ENCODE results near the gene PARD3. TPM values are rescaled to one million over a fixed set of nuclear protein-coding genes. Genes with fewer than 3 reads are reported as not detected.
"Not testable (repeated sequence)": the region's sequence is repeated elsewhere in the genome, so short reads cannot be mapped to it uniquely, and the experiment has no call there.

The PARD3 gene
- total RNA-seq, 2 donors from 2014 or later, result 41.7 to 48.8 TPM

GRCh38 chr10:34364253-34365037 is 450.7 kb downstream of the PARD3 start:
- intact Hi-C loops (cut with DNase I), result no loop called here
- no peak for DNase-seq
- H3K27ac ChIP-seq, result no peak overlapping the region

DNA sequence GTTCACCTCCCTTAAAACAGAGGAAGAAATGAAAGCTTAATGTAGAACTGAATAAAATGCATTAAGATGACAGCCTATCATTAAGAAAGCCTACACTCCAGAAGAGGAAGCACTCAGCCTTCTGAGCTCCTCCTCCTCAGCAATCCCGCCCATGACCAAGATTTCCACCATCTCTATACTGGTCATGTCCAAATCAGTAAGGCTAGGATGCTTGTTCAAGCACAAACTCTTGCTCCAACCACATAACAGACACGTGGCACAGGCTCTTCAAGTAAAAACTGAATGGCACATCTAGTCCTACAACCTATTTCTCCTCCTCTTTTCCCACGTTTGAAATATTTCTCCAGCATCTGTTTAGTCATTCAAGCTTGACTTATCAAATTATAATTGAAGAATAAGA is 454.1 kb downstream of the PARD3 start:
- Histone ChIP-seq H3K36me3 (no peaks in the 10 kb centered on the region), H3K9ac (ENCODE audit: low read depth in 2 of 2, low read length in 2 of 2) (no peak overlapping the region), H3K9me3 (no peaks in the 10 kb centered on the region), H3K4me1 (no peaks in the 10 kb centered on the region), H3K4me3 (no peak overlapping the region), H3K27me3 (no peaks in the 10 kb centered on the region), H3K27ac (no peak overlapping the region)
- no peak for DNase-seq
- intact Hi-C loops (cut with DNase I), result no loop called here
- TF ChIP-seq CTCF (IDR thresholded peaks at IDR 0.05), result no peak

More at GRCh38 chr10:34364253-34365037, 450.7 kb downstream of the PARD3 start:
- H3K27me3 ChIP-seq, result no peaks in the 10 kb centered on the region
- H3K9ac ChIP-seq (ENCODE audit: low read depth in 2 of 2, low read length in 2 of 2), result no peak overlapping the region
- H3K36me3 ChIP-seq, result no peaks in the 10 kb centered on the region
- H3K4me1 ChIP-seq, result no peaks in the 10 kb centered on the region
- TF ChIP-seq CTCF (IDR thresholded peaks at IDR 0.05), result no peak
- H3K4me3 ChIP-seq, result no peak overlapping the region
- no peaks in the 10 kb centered on the region for H3K9me3 ChIP-seq

- intact Hi-C loops (cut with DNase I), result no loop called here
- H3K36me3 ChIP-seq, result no peaks in the 10 kb centered on the region
- DNase-seq, result no peak
Observed at GRCh38 chr10:34359435-34359813, 455.7 kb downstream of the PARD3 start.

GRCh38 chr10:34358729-34359434 is 456.2 kb downstream of the PARD3 start:
- H3K27ac ChIP-seq, result no peak overlapping the region
- no peak for DNase-seq
- H3K4me3 ChIP-seq, result no peak overlapping the region
- intact Hi-C loops (cut with DNase I), result no loop called here
- TF ChIP-seq CTCF (IDR thresholded peaks at IDR 0.05), result no peak
- no peaks in the 10 kb centered on the region for H3K36me3 ChIP-seq
- H3K9me3 ChIP-seq, result no peaks in the 10 kb centered on the region
- no peaks in the 10 kb centered on the region for H3K27me3 ChIP-seq
- H3K4me1 ChIP-seq, result no peaks in the 10 kb centered on the region
- H3K9ac ChIP-seq (ENCODE audit: low read depth in 2 of 2, low read length in 2 of 2), result no peak overlapping the region

More at GRCh38 chr10:34359435-34359813, 455.7 kb downstream of the PARD3 start:
- TF ChIP-seq CTCF (IDR thresholded peaks at IDR 0.05), result no peak
- no peak overlapping the region for H3K4me3 ChIP-seq
- no peak overlapping the region for H3K27ac ChIP-seq
- H3K27me3 ChIP-seq, result no peaks in the 10 kb centered on the region
- no peak overlapping the region for H3K9ac ChIP-seq (ENCODE audit: low read depth in 2 of 2, low read length in 2 of 2)
- no peaks in the 10 kb centered on the region for H3K9me3 ChIP-seq
- no peaks in the 10 kb centered on the region for H3K4me1 ChIP-seq

DNA sequence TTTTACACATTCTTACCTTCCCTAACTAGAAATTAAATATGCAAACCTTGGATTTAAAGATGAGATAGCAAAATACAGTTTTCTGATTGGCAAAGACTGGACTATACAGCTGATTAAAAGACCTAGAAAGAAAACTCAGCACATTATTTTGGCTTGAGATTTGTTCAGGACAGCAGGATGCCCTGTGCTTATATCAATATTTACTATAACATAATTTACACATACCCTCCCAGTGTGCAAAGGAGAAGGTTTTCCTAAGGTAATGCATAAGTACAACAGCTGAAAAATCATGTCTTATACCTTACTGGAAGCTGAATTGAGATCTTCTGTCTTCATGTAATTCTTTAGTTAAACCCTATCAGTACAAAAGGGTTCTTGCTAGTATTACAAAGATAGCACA is 458.6 kb downstream of the PARD3 start:
- TF ChIP-seq CTCF (IDR thresholded peaks at IDR 0.05), result no peak
- intact Hi-C loops (cut with DNase I), result no loop called here
- Histone ChIP-seq H3K9ac (ENCODE audit: low read depth in 2 of 2, low read length in 2 of 2) (no peak overlapping the region), H3K27ac (no peak overlapping the region), H3K27me3 (no peaks in the 10 kb centered on the region), H3K4me3 (no peak overlapping the region), H3K4me1 (no peaks in the 10 kb centered on the region), H3K36me3 (no peaks in the 10 kb centered on the region), H3K9me3 (no peaks in the 10 kb centered on the region)
- DNase-seq, result no peak

GRCh38 chr10:34353530-34353929 is 461.6 kb downstream of the PARD3 start:
- DNase-seq; H3K9ac ChIP-seq (ENCODE audit: low read depth in 2 of 2, low read length in 2 of 2); H3K36me3 ChIP-seq; H3K4me1 ChIP-seq; intact Hi-C loops (cut with DNase I); H3K27me3 ChIP-seq; H3K4me3 ChIP-seq; H3K9me3 ChIP-seq; H3K27ac ChIP-seq: not testable (repeated sequence)

DNA sequence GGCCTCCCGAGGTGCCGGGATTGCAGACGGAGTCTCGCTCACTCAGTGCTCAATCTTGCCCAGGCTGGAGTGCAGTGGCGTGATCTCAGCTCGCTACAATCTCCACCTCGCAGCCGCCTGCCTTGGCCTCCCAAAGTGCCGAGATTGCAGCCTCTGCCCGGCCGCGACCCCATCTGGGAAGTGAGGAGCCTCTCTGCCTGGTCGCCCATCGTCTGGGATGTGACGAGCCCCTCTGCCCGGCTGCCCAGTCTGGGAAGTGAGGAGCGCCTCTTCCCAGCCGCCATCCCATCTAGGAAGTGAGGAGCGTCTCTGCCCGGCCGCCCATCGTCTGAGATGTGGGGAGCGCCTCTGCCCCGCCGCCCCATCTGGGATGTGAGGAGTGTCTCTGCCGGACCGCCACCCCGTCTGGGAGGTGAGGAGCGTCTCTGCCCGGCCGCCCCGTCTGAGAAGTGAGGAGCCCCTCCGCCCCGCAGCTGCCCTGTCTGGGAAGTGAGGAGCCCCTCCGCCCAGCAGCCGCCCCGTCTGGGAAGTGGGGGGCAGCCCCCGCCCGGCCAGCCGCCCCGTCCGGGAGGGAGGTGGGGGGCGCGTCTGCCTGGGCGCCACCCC is 462.4 kb downstream of the PARD3 start:
- H3K36me3 ChIP-seq; intact Hi-C loops (cut with DNase I); H3K4me3 ChIP-seq; H3K27ac ChIP-seq; H3K9me3 ChIP-seq; H3K9ac ChIP-seq (ENCODE audit: low read depth in 2 of 2, low read length in 2 of 2); H3K27me3 ChIP-seq; H3K4me1 ChIP-seq; DNase-seq: not testable (repeated sequence)

All from colonic mucosa (tissue), 4 donors.